ENCODE data around the gene FAM3C.

DNA sequence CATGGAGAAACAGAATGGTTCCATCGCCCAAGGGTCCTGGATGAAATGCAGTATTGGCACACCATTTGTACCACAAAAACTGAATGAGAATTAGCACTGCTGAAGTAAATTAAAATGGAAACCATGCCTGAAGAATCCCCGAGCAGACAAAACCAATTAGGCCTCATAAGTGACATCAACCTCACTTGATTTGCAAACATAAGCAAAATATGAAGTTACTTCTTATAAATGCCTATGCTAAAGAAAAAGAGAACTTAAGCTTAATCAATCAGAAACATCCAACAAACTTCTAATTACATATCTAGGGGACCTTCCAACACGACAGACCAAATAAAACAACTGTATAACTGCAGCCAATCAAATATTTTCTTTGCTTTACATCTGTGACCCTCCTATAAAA is 4.4 kb downstream of the FAM3C start:
- TF ChIP-seq, protein P1, sequence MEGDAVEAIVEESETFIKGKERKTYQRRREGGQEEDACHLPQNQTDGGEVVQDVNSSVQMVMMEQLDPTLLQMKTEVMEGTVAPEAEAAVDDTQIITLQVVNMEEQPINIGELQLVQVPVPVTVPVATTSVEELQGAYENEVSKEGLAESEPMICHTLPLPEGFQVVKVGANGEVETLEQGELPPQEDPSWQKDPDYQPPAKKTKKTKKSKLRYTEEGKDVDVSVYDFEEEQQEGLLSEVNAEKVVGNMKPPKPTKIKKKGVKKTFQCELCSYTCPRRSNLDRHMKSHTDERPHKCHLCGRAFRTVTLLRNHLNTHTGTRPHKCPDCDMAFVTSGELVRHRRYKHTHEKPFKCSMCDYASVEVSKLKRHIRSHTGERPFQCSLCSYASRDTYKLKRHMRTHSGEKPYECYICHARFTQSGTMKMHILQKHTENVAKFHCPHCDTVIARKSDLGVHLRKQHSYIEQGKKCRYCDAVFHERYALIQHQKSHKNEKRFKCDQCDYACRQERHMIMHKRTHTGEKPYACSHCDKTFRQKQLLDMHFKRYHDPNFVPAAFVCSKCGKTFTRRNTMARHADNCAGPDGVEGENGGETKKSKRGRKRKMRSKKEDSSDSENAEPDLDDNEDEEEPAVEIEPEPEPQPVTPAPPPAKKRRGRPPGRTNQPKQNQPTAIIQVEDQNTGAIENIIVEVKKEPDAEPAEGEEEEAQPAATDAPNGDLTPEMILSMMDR (IDR thresholded peaks at IDR 0.05), result no peak
- TF ChIP-seq POLR2A (IDR thresholded peaks at IDR 0.05) (no peak), POLR2AphosphoS5 (IDR thresholded peaks at IDR 0.05) (no peak), EP300 (IDR thresholded peaks at IDR 0.05) (no peak)

All from gastroesophageal sphincter (tissue), 3 donors.